ENCODE data around the gene KRTAP10-1.

KRTAP10-1 gene

DNA sequence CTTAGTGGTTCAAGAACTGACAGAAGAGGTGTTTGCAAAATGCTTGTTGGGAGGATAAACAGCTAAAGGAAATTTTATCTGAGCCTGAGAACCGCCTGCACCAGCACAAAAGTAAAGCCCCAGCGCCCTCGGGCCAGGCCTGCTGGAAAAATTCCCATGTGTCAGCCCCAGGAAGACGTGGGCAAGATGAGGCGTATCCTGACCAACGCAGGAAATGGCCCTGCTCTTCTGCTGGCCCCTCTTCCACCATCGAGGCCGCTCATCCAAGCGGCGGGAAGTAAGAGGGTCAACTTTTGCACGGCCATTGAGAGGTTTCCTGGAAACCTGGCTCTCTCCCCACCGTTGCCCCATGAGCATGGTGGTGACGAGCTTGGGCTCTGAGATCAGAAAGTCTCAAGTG is 45.0 kb downstream of the KRTAP10-1 start:
- Histone ChIP-seq H3K9me3 (ENCODE audit: insufficient read depth, low read length, severe bottlenecking) (peaks cover 2% of the 10 kb centered on the region), H3K36me3 (ENCODE audit: insufficient read depth, low read length) (no peaks in the 10 kb centered on the region), H3K4me2 (ENCODE audit: insufficient read depth, low read length) (no peak overlapping the region), H4K20me1 (ENCODE audit: insufficient read depth, low read length) (no peaks in the 10 kb centered on the region; the same call in 1 of the 2 replicates), H3K4me3 (ENCODE audit: low read depth in 1 of 2, low read length in 2 of 2) (no peak overlapping the region), H3K79me2 (ENCODE audit: insufficient read depth, low read length) (no peaks in the 10 kb centered on the region), H3K27ac (ENCODE audit: low read length) (no peak overlapping the region), H3K27me3 (ENCODE audit: insufficient read depth, low read length, poor library complexity) (peaks cover 4% of the 10 kb centered on the region), H3K9ac (ENCODE audit: low read depth, low read length) (no peak overlapping the region), H2AFZ (ENCODE audit: low read depth, low read length) (no peak overlapping the region), H3K4me1 (ENCODE audit: insufficient read depth, low read length) (no peaks in the 10 kb centered on the region)
- TF ChIP-seq, protein P1, sequence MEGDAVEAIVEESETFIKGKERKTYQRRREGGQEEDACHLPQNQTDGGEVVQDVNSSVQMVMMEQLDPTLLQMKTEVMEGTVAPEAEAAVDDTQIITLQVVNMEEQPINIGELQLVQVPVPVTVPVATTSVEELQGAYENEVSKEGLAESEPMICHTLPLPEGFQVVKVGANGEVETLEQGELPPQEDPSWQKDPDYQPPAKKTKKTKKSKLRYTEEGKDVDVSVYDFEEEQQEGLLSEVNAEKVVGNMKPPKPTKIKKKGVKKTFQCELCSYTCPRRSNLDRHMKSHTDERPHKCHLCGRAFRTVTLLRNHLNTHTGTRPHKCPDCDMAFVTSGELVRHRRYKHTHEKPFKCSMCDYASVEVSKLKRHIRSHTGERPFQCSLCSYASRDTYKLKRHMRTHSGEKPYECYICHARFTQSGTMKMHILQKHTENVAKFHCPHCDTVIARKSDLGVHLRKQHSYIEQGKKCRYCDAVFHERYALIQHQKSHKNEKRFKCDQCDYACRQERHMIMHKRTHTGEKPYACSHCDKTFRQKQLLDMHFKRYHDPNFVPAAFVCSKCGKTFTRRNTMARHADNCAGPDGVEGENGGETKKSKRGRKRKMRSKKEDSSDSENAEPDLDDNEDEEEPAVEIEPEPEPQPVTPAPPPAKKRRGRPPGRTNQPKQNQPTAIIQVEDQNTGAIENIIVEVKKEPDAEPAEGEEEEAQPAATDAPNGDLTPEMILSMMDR (IDR thresholded peaks at IDR 0.05; ENCODE audit: borderline replicate concordance, extremely low read depth, low read length, poor library complexity, severe bottlenecking) = no peak
- DNase-seq (no peak), ATAC-seq (ENCODE audit: insufficient read depth, low read depth) (no peak)

DNA sequence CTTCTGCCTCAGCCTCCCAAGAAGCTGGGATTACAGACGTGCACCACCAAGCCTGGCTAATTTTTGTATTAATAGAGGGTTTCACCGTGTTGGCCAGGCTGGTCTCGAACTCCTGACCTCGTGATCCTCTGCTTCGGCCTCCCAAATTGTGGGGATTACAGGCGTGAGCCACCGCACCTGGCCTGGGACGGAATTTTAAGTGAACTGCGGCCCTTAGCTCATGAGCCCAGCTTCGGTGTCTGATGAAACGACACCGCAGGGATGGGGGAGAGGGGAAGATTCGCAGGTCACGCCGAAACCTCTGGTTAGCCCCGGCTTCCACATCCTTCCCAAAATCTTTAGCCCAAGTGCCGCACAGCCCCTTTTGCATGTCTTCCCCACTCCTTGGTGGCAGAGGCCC is 45.6 kb downstream of the KRTAP10-1 start:
- no peaks in the 10 kb centered on the region for H3K4me1 ChIP-seq (ENCODE audit: insufficient read depth, low read length)
- H3K9ac ChIP-seq (ENCODE audit: low read depth, low read length) = no peak overlapping the region
- H3K79me2 ChIP-seq (ENCODE audit: insufficient read depth, low read length) = no peaks in the 10 kb centered on the region
- H3K9me3 ChIP-seq (ENCODE audit: insufficient read depth, low read length, severe bottlenecking) = peaks cover 2% of the 10 kb centered on the region
- no peak overlapping the region for H2AFZ ChIP-seq (ENCODE audit: low read depth, low read length)
- H3K4me2 ChIP-seq (ENCODE audit: insufficient read depth, low read length) = no peak overlapping the region
- peaks cover 4% of the 10 kb centered on the region for H3K27me3 ChIP-seq (ENCODE audit: insufficient read depth, low read length, poor library complexity)
- DNase-seq = no peak
- no peak for ATAC-seq (ENCODE audit: insufficient read depth, low read depth)
- no peaks in the 10 kb centered on the region; the same call in 1 of the 2 replicates for H4K20me1 ChIP-seq (ENCODE audit: insufficient read depth, low read length)
- no peak overlapping the region for H3K27ac ChIP-seq (ENCODE audit: low read length)
- no peak overlapping the region for H3K4me3 ChIP-seq (ENCODE audit: low read depth in 1 of 2, low read length in 2 of 2)
- H3K36me3 ChIP-seq (ENCODE audit: insufficient read depth, low read length) = no peaks in the 10 kb centered on the region
- TF ChIP-seq, protein P1 (IDR thresholded peaks at IDR 0.05; ENCODE audit: borderline replicate concordance, extremely low read depth, low read length, poor library complexity, severe bottlenecking) = no peak
- no peak for TF ChIP-seq EZH2 (IDR thresholded peaks at IDR 0.05; ENCODE audit: borderline replicate concordance, low read depth, low read length, severe bottlenecking)

DNA sequence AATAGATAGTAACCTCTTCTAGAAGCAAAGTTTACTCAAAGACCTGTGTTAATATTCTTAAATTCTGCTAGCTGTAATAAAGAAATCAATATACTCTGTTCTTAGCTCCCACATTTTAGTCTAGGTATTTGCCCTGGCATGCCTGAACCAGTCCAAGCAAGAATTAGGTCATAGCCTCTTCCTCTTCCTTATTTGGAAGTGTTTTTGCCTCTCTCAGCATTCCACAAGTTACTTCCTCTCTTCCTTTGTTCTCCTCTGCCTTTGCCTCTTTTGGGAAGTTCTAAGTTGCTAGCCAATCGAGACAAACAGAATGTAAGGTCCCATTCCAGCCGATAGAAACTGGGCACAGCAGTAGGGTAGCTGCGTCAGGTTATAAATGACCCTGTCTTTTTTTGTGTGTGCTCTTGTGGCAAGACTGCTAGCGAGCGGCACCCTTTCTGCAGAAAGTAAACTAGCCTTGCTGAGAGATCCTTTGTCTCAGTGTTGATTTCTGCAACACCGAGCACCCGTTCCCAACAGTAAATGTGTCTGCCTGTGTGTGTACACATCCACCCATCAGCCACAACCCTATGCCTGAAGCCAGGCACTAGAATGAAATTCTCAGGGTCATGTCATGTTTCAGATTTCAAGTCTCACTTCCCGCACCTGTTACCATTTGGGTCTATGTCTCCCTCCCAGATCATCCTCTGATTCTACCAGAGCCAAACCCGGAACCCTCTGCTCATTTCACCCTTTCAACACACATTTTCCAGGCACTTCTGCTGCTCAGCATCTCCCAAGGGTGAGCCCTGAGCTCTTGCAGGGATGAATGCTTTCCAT is 47.2 kb downstream of the KRTAP10-1 start:
- H3K36me3 ChIP-seq (ENCODE audit: insufficient read depth, low read length) = no peaks in the 10 kb centered on the region
- H4K20me1 ChIP-seq (ENCODE audit: insufficient read depth, low read length) = no peaks in the 10 kb centered on the region
- TF ChIP-seq, protein P1 (IDR thresholded peaks at IDR 0.05; ENCODE audit: borderline replicate concordance, extremely low read depth, low read length, poor library complexity, severe bottlenecking) = no peak
- H3K27ac ChIP-seq (ENCODE audit: low read length) = no peak overlapping the region
- peaks cover 2% of the 10 kb centered on the region for H3K9me3 ChIP-seq (ENCODE audit: insufficient read depth, low read length, severe bottlenecking)
- peaks cover 3% of the 10 kb centered on the region for H3K27me3 ChIP-seq (ENCODE audit: insufficient read depth, low read length, poor library complexity)
- H3K9ac ChIP-seq (ENCODE audit: low read depth, low read length) = no peak overlapping the region
- no peaks in the 10 kb centered on the region for H3K4me1 ChIP-seq (ENCODE audit: insufficient read depth, low read length)
- no peaks in the 10 kb centered on the region for H3K79me2 ChIP-seq (ENCODE audit: insufficient read depth, low read length)
- H2AFZ ChIP-seq (ENCODE audit: low read depth, low read length) = no peak overlapping the region
- no peak overlapping the region for H3K4me2 ChIP-seq (ENCODE audit: insufficient read depth, low read length)
- no peak overlapping the region for H3K4me3 ChIP-seq (ENCODE audit: low read depth in 1 of 2, low read length in 2 of 2)
- DNase-seq = no peak
- ATAC-seq (ENCODE audit: insufficient read depth, low read depth) = no peak

Measured in DND-41 (cell line).